ENCODE measurements around the gene SLITRK3. TPM values are rescaled to one million over a fixed set of nuclear protein-coding genes. Genes with fewer than 3 reads are reported as not detected.

SLITRK3 gene
- total and polyA plus RNA-seq, 2 experiments from 2014 or later, result 1.3 to 2.2 TPM

DNA sequence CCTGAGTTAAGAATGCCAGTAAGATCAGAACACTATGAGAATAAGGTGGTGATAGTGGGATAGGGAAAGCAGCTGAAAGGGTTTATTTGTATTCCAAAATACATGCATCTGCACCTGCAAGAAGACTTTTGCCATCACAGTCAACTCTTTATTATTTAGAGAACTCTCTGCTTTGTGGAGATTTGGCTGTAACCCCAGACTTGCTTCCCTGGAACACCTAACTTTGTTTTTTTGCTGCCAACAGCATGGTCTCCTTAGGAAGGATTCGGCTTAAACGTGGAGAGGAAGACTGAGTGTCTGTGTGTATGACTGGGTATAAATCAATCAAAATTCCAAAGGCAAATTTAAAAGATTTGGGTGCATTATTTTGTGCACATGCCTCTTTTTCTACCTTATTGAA, 21.6 kb upstream of the SLITRK3 start:
- H4K20me1 ChIP-seq (ENCODE audit: insufficient read depth, poor library complexity, severe bottlenecking), result no peaks in the 10 kb centered on the region
- H3K9me3 ChIP-seq (ENCODE audit: low read depth), result no peaks in the 10 kb centered on the region
- no peaks in the 10 kb centered on the region for H3K27me3 ChIP-seq
- no peak overlapping the region for H3K27ac ChIP-seq
- no peaks in the 10 kb centered on the region for H3K9me2 ChIP-seq (replicated peaks; ENCODE audit: insufficient read depth)
- H2AFZ ChIP-seq, result no peak overlapping the region
- WGBS (ENCODE audit: low lambda C conversion rate, missing lambda C conversion rate), result 87% methylated on average over 2 of the region's 2 CpGs
- H3K79me2 ChIP-seq, result no peaks in the 10 kb centered on the region
- no peaks in the 10 kb centered on the region for H3K36me3 ChIP-seq (replicated peaks; ENCODE audit: insufficient read depth, low read depth)
- no peaks in the 10 kb centered on the region for H3K4me1 ChIP-seq (ENCODE audit: insufficient read depth)
- no peak overlapping the region for H3K4me3 ChIP-seq
- TF ChIP-seq, protein P1, sequence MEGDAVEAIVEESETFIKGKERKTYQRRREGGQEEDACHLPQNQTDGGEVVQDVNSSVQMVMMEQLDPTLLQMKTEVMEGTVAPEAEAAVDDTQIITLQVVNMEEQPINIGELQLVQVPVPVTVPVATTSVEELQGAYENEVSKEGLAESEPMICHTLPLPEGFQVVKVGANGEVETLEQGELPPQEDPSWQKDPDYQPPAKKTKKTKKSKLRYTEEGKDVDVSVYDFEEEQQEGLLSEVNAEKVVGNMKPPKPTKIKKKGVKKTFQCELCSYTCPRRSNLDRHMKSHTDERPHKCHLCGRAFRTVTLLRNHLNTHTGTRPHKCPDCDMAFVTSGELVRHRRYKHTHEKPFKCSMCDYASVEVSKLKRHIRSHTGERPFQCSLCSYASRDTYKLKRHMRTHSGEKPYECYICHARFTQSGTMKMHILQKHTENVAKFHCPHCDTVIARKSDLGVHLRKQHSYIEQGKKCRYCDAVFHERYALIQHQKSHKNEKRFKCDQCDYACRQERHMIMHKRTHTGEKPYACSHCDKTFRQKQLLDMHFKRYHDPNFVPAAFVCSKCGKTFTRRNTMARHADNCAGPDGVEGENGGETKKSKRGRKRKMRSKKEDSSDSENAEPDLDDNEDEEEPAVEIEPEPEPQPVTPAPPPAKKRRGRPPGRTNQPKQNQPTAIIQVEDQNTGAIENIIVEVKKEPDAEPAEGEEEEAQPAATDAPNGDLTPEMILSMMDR (IDR thresholded peaks at IDR 0.05; ENCODE audit: poor library complexity), result no peak
- DNase-seq (ENCODE audit: low spot score), result no peak
- no peak overlapping the region for H3K4me2 ChIP-seq

DNA sequence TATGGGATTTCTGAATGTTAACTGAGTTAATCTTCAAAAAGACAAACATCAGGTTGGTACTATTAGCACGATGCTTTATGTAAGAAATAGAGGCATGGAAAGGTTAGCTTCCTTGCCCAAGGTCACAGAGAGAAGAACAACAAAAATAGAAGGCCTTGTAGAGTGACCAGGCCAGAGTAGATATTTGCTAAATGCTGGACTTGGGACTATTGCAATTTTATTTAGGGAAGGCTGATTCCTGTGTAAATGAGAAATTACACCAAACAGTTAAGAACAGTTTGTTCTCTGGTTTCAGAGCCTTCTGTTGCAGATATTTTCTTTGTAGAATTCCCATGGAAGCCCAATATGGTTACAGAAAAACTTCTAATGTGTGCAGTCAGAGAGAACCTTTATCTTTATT, 16.4 kb upstream of the SLITRK3 start:
- Histone ChIP-seq H3K27me3 (no peaks in the 10 kb centered on the region), H3K79me2 (no peaks in the 10 kb centered on the region), H3K27ac (no peak overlapping the region), H2AFZ (no peak overlapping the region), H3K4me2 (no peak overlapping the region), H3K4me3 (no peak overlapping the region), H3K9me2 (replicated peaks; ENCODE audit: insufficient read depth) (no peaks in the 10 kb centered on the region), H3K4me1 (ENCODE audit: insufficient read depth) (no peaks in the 10 kb centered on the region), H4K20me1 (ENCODE audit: insufficient read depth, poor library complexity, severe bottlenecking) (no peaks in the 10 kb centered on the region), H3K36me3 (replicated peaks; ENCODE audit: insufficient read depth, low read depth) (no peaks in the 10 kb centered on the region), H3K9me3 (ENCODE audit: low read depth) (no peaks in the 10 kb centered on the region)
- WGBS (ENCODE audit: low lambda C conversion rate, missing lambda C conversion rate), result 73% methylated on average over 1 of the region's 1 CpG
- TF ChIP-seq EZH2phosphoT487 (IDR thresholded peaks at IDR 0.05; ENCODE audit: low read depth, severe bottlenecking, unreplicated experiment), result no peak
- no peak for TF ChIP-seq EZH2 (IDR thresholded peaks at IDR 0.05; ENCODE audit: borderline replicate concordance)
- TF ChIP-seq, protein P1 (IDR thresholded peaks at IDR 0.05; ENCODE audit: poor library complexity), result no peak
- DNase-seq (ENCODE audit: low spot score), result no peak

DNA sequence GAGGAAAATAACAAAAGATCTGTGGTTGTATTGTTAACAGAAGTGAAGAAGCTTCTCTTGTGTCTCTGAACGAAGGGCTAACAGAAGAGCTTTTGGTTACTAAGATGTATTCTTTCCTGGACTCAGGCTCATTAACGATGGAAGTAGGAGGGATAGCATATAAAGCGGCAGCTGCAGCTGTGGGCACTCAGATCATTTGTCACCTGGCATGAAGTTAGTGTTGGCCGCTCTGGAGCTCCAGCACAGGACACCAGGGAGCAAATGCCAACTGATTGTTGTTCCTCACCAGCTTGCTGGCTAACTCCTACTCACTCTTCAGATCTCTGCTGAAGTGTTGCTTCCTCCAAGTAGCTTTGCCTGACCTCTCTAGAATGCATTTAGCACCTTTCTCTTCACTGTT, 15.5 kb upstream of the SLITRK3 start:
- Histone ChIP-seq H3K4me2 (no peak overlapping the region), H4K20me1 (ENCODE audit: insufficient read depth, poor library complexity, severe bottlenecking) (no peaks in the 10 kb centered on the region), H3K4me3 (no peak overlapping the region), H3K4me1 (ENCODE audit: insufficient read depth) (no peaks in the 10 kb centered on the region), H3K9me2 (replicated peaks; ENCODE audit: insufficient read depth) (no peaks in the 10 kb centered on the region), H3K36me3 (replicated peaks; ENCODE audit: insufficient read depth, low read depth) (no peaks in the 10 kb centered on the region), H3K27ac (no peak overlapping the region), H3K27me3 (no peaks in the 10 kb centered on the region), H3K79me2 (no peaks in the 10 kb centered on the region), H2AFZ (no peak overlapping the region), H3K9me3 (ENCODE audit: low read depth) (no peaks in the 10 kb centered on the region)
- TF ChIP-seq EZH2 (IDR thresholded peaks at IDR 0.05; ENCODE audit: borderline replicate concordance) (no peak), EZH2phosphoT487 (IDR thresholded peaks at IDR 0.05; ENCODE audit: low read depth, severe bottlenecking, unreplicated experiment) (no peak)
- TF ChIP-seq, protein P1 (IDR thresholded peaks at IDR 0.05; ENCODE audit: poor library complexity), result no peak
- no peak for DNase-seq (ENCODE audit: low spot score)
- WGBS (ENCODE audit: low lambda C conversion rate, missing lambda C conversion rate), result 99% methylated on average over 4 of the region's 4 CpGs

DNA sequence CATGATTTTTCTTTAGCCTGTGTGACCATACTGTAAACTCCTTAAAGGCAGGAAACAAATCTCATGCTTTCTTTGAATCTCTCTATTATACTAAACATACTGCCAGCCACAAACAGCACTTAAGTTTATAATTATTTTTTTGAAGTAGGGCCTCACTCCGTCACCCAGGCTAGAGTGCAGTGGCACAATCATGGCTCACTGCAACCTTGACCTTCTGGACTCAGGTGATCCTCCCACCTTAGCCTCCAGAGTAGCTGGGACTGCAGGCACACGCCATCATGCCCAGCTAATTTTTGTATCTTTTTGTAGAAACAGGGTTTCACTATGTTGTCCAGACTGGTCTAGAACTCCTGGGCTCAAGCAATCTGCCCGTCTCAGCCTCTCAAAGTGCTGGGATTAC, 14.5 kb upstream of the SLITRK3 start:
- DNase-seq (ENCODE audit: low spot score), result no peak
- Histone ChIP-seq H2AFZ (no peak overlapping the region), H4K20me1 (ENCODE audit: insufficient read depth, poor library complexity, severe bottlenecking) (no peaks in the 10 kb centered on the region), H3K9me3 (ENCODE audit: low read depth) (no peaks in the 10 kb centered on the region), H3K4me2 (no peak overlapping the region), H3K9me2 (replicated peaks; ENCODE audit: insufficient read depth) (no peaks in the 10 kb centered on the region), H3K36me3 (replicated peaks; ENCODE audit: insufficient read depth, low read depth) (no peaks in the 10 kb centered on the region), H3K27ac (no peak overlapping the region), H3K4me1 (ENCODE audit: insufficient read depth) (no peaks in the 10 kb centered on the region), H3K27me3 (no peaks in the 10 kb centered on the region), H3K79me2 (no peaks in the 10 kb centered on the region), H3K4me3 (no peak overlapping the region)
- TF ChIP-seq EZH2 (IDR thresholded peaks at IDR 0.05; ENCODE audit: borderline replicate concordance) (no peak), EZH2phosphoT487 (IDR thresholded peaks at IDR 0.05; ENCODE audit: low read depth, severe bottlenecking, unreplicated experiment) (no peak)
- TF ChIP-seq, protein P1 (IDR thresholded peaks at IDR 0.05; ENCODE audit: poor library complexity), result no peak
- 83% methylated on average over 3 of the region's 3 CpGs for whole genome bisulfite sequencing (ENCODE audit: low lambda C conversion rate, missing lambda C conversion rate)

Measured in hepatocyte (in vitro differentiated cells).